Measurements from ENCODE around the gene GRIN3B. TPM values are rescaled to one million over a fixed set of nuclear protein-coding genes. Genes with fewer than 3 reads are reported as not detected.

Gene GRIN3B
- total and polyA plus RNA-seq, 10 of the 15 experiments (the other 5 are each of a cell fraction or from before 2014, with no cell fraction given), result 0.15 TPM; not detected in 9

GRCh38 chr19:1018932-1019615 lies 18.9 kb downstream of the GRIN3B start (continued):
- TF ChIP-seq USF2 (IDR thresholded peaks at IDR 0.05; ENCODE audit: borderline replicate concordance, low read depth, low read length) (no peak), BACH1 (IDR thresholded peaks at IDR 0.05; ENCODE audit: borderline replicate concordance) (no peak), JUND (IDR thresholded peaks at IDR 0.05; ENCODE audit: low read depth, low read length) (no peak), ASH2L (IDR thresholded peaks at IDR 0.05; ENCODE audit: borderline replicate concordance, low read depth) (no peak), CHD1 (IDR thresholded peaks at IDR 0.05; ENCODE audit: low read depth, low read length) (no peak), HCFC1 (IDR thresholded peaks at IDR 0.05; ENCODE audit: low read length) (no peak), ZBED1 (IDR thresholded peaks at IDR 0.05; ENCODE audit: borderline replicate concordance) (no peak), TAF1 (IDR thresholded peaks at IDR 0.05; ENCODE audit: borderline replicate concordance, low read depth, low read length) (no peak), ETV6 (conservative IDR thresholded peaks at IDR 0.05 in 1 of 2, IDR thresholded peaks at IDR 0.05 in 1 of 2; ENCODE audit: borderline replicate concordance in 1 of 2, low read depth in 1 of 2) (no peak), STAT3 (IDR thresholded peaks at IDR 0.05; ENCODE audit: low read depth, low read length) (no peak), CEBPB (IDR thresholded peaks at IDR 0.05; ENCODE audit: borderline replicate concordance in 1 of 2, low read depth in 2 of 2, low read length in 2 of 2) (no peak), POLR2A (IDR thresholded peaks at IDR 0.05; ENCODE audit: low read depth, low read length) (peak; percentile 31; the same call in 1 of the 2 replicates), TCF7 (IDR thresholded peaks at IDR 0.05; ENCODE audit: borderline replicate concordance) (no peak), ZNF24 (IDR thresholded peaks at IDR 0.05) (no peak), HDAC2 (IDR thresholded peaks at IDR 0.05) (no peak), IKZF2 (IDR thresholded peaks at IDR 0.05) (0 out of 4 replicates have a peak, but pooled peaks of 1 of the 2 experiments have one; percentile 19), SIN3A (IDR thresholded peaks at IDR 0.05; ENCODE audit: low read depth, low read length) (no peak)
- TF ChIP-seq, protein P1, sequence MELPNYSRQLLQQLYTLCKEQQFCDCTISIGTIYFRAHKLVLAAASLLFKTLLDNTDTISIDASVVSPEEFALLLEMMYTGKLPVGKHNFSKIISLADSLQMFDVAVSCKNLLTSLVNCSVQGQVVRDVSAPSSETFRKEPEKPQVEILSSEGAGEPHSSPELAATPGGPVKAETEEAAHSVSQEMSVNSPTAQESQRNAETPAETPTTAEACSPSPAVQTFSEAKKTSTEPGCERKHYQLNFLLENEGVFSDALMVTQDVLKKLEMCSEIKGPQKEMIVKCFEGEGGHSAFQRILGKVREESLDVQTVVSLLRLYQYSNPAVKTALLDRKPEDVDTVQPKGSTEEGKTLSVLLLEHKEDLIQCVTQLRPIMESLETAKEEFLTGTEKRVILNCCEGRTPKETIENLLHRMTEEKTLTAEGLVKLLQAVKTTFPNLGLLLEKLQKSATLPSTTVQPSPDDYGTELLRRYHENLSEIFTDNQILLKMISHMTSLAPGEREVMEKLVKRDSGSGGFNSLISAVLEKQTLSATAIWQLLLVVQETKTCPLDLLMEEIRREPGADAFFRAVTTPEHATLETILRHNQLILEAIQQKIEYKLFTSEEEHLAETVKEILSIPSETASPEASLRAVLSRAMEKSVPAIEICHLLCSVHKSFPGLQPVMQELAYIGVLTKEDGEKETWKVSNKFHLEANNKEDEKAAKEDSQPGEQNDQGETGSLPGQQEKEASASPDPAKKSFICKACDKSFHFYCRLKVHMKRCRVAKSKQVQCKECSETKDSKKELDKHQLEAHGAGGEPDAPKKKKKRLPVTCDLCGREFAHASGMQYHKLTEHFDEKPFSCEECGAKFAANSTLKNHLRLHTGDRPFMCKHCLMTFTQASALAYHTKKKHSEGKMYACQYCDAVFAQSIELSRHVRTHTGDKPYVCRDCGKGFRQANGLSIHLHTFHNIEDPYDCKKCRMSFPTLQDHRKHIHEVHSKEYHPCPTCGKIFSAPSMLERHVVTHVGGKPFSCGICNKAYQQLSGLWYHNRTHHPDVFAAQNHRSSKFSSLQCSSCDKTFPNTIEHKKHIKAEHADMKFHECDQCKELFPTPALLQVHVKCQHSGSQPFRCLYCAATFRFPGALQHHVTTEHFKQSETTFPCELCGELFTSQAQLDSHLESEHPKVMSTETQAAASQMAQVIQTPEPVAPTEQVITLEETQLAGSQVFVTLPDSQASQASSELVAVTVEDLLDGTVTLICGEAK (IDR thresholded peaks at IDR 0.05; ENCODE audit: borderline replicate concordance), result no peak
- TF ChIP-seq, protein P2, sequence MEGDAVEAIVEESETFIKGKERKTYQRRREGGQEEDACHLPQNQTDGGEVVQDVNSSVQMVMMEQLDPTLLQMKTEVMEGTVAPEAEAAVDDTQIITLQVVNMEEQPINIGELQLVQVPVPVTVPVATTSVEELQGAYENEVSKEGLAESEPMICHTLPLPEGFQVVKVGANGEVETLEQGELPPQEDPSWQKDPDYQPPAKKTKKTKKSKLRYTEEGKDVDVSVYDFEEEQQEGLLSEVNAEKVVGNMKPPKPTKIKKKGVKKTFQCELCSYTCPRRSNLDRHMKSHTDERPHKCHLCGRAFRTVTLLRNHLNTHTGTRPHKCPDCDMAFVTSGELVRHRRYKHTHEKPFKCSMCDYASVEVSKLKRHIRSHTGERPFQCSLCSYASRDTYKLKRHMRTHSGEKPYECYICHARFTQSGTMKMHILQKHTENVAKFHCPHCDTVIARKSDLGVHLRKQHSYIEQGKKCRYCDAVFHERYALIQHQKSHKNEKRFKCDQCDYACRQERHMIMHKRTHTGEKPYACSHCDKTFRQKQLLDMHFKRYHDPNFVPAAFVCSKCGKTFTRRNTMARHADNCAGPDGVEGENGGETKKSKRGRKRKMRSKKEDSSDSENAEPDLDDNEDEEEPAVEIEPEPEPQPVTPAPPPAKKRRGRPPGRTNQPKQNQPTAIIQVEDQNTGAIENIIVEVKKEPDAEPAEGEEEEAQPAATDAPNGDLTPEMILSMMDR (IDR thresholded peaks at IDR 0.05 in 2 of 3, conservative IDR thresholded peaks at IDR 0.05 in 1 of 3; ENCODE audit: control insufficient read depth in 2 of 3, extremely low read depth in 1 of 3, insufficient read depth in 1 of 3, low read depth in 3 of 3, low read length in 3 of 3), result no peak
- TF ChIP-seq, protein P3, sequence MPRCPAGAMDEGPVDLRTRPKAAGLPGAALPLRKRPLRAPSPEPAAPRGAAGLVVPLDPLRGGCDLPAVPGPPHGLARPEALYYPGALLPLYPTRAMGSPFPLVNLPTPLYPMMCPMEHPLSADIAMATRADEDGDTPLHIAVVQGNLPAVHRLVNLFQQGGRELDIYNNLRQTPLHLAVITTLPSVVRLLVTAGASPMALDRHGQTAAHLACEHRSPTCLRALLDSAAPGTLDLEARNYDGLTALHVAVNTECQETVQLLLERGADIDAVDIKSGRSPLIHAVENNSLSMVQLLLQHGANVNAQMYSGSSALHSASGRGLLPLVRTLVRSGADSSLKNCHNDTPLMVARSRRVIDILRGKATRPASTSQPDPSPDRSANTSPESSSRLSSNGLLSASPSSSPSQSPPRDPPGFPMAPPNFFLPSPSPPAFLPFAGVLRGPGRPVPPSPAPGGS (IDR thresholded peaks at IDR 0.05; ENCODE audit: borderline replicate concordance, insufficient read depth, low read depth, low read length, poor library complexity, severe bottlenecking), result no peak

Data from GM12878 (cell line).